Stimulated activated CD4-positive, alpha-beta T cell treated with anti-CD3 and anti-CD28 coated beads, TNF-alpha, amount 100 ng/mL, for 4 hours (primary cell): ENCODE data around the gene NINJ2.
"Not testable (repeated sequence)": the region's sequence is repeated elsewhere in the genome, so short reads cannot be mapped to it uniquely, and the experiment has no call there.

Source experiments
- DNase-seq, 3 experiments: peaks; one replicate each; pipeline ENCODE4 v3.0.0-alpha.2; 2020; ENCODE audit warnings: low read depth in 3 of 3

The NINJ2 gene

GRCh38 chr12:586318-587071, 76.8 kb downstream of the NINJ2 start:
- DNase-seq: no peak

GRCh38 chr12:585062-586061, 77.9 kb downstream of the NINJ2 start:
- no peak for DNase-seq

- no peak for DNase-seq
Measured at GRCh38 chr12:583251-583869, 79.9 kb downstream of the NINJ2 start.

- no peak for DNase-seq
Measured at GRCh38 chr12:581746-582145, 81.5 kb downstream of the NINJ2 start.

- DNase-seq: no peak
Measured at GRCh38 chr12:581321-581720, 81.9 kb downstream of the NINJ2 start.

- DNase-seq: no peak
Measured at GRCh38 chr12:580813-581212, 82.4 kb downstream of the NINJ2 start.

- no peak for DNase-seq
Measured at GRCh38 chr12:579420-580110, 83.7 kb downstream of the NINJ2 start.

- no peak for DNase-seq
Measured at GRCh38 chr12:578748-579419, 84.4 kb downstream of the NINJ2 start.

GRCh38 chr12:577994-578747, 85.1 kb downstream of the NINJ2 start:
- DNase-seq: not testable (repeated sequence)

GRCh38 chr12:576615-577110, 86.6 kb downstream of the NINJ2 start:
- no peak for DNase-seq

- peak; percentile 70 to 79 (median 72) for DNase-seq
Measured at GRCh38 chr12:575948-576614, 87.2 kb downstream of the NINJ2 start.

GRCh38 chr12:575129-575502, 88.1 kb downstream of the NINJ2 start:
- DNase-seq: no peak

GRCh38 chr12:574475-575128, 88.6 kb downstream of the NINJ2 start:
- no peak for DNase-seq

- DNase-seq: no peak
Measured at GRCh38 chr12:573232-573631, 90.0 kb downstream of the NINJ2 start.

GRCh38 chr12:572532-572899, 90.7 kb downstream of the NINJ2 start:
- DNase-seq: no peak

GRCh38 chr12:571795-572531, 91.3 kb downstream of the NINJ2 start:
- no peak for DNase-seq

- DNase-seq: no peak
Measured at GRCh38 chr12:570921-571794, 92.1 kb downstream of the NINJ2 start.
